Measurements from ENCODE around the gene RBM17. TPM values are rescaled to one million over a fixed set of nuclear protein-coding genes. Genes with fewer than 3 reads are reported as not detected.

RBM17 gene
- total RNA-seq, 1 experiment from 2014 or later, result 124 TPM

- no peak overlapping the region for H3K4ac ChIP-seq (ENCODE audit: low read depth, low read length)
- no peak for TF ChIP-seq CTCF (conservative IDR thresholded peaks at IDR 0.05)
- H2AK5ac ChIP-seq (ENCODE audit: insufficient read length, low read length), result no peak overlapping the region
- H3K18ac ChIP-seq (ENCODE audit: insufficient read length, low read depth, low read length), result no peak overlapping the region
- no peak overlapping the region for H2BK20ac ChIP-seq (ENCODE audit: low read depth, low read length, poor library complexity, severe bottlenecking)
- no CpG with 5 or more reads among the region's 4 CpGs for WGBS (ENCODE audit: extremely low coverage, insufficient read length, low lambda C conversion rate)
- H4K20me1 ChIP-seq (ENCODE audit: control insufficient read depth, insufficient read depth, insufficient read length), result no peaks in the 10 kb centered on the region
- no peak overlapping the region for H2BK12ac ChIP-seq (ENCODE audit: insufficient read length, low read depth, low read length)
- no peak overlapping the region for H3K56ac ChIP-seq (ENCODE audit: insufficient read length, low read depth, low read length)
- H3K27ac ChIP-seq (ENCODE audit: insufficient read length, low read depth, low read length), result no peak overlapping the region
- no peaks in the 10 kb centered on the region for H3K4me1 ChIP-seq (ENCODE audit: insufficient read depth, low read length)
- H3K9me3 Mint-ChIP-seq, result peaks cover 0 to 3% of the 10 kb centered on the region in 2 experiments; a peak in 3 of 5 replicates
- no peaks in the 10 kb centered on the region for H3K79me2 ChIP-seq (ENCODE audit: insufficient read depth, low read length)
- H3K27me3 Mint-ChIP-seq (ENCODE audit: low read depth), result no peaks in the 10 kb centered on the region
- H2BK5ac ChIP-seq (ENCODE audit: insufficient read length, low read length), result no peak overlapping the region
- H3K4me3 Mint-ChIP-seq, result no peak overlapping the region
- H2AFZ ChIP-seq (ENCODE audit: low read length), result no peak overlapping the region
- H3T11ph ChIP-seq (ENCODE audit: low read length), result no peak overlapping the region
- H3K4me1 Mint-ChIP-seq, result peaks cover 4 to 6% of the 10 kb centered on the region in 2 experiments
- H3K9me3 ChIP-seq (ENCODE audit: control insufficient read depth, low read depth, low read length), result no peaks in the 10 kb centered on the region
- H2BK15ac ChIP-seq (ENCODE audit: low read depth, low read length), result no peak overlapping the region
- no peak overlapping the region for H4K91ac ChIP-seq (ENCODE audit: insufficient read length, low read depth, low read length)
- H3K4me2 ChIP-seq (ENCODE audit: insufficient read depth, insufficient read length, low read length), result no peak overlapping the region
- H3K23ac ChIP-seq (ENCODE audit: insufficient read length, low read depth, low read length), result no peak overlapping the region
- H3K23me2 ChIP-seq (ENCODE audit: insufficient read length, low read depth, low read length, poor library complexity, severe bottlenecking), result no peaks in the 10 kb centered on the region
- H3K79me1 ChIP-seq (ENCODE audit: insufficient read depth, low read depth, low read length, poor library complexity, severe bottlenecking), result no peaks in the 10 kb centered on the region
- no peak overlapping the region for H3K14ac ChIP-seq (ENCODE audit: insufficient read depth, low read length)
- DNase-seq, result no peak
- no peak overlapping the region for H4K5ac ChIP-seq (ENCODE audit: insufficient read length, low read depth, low read length)
- H4K8ac ChIP-seq (replicated peaks; ENCODE audit: insufficient read length, low read depth, low read length), result no peak overlapping the region
- H3K27me3 ChIP-seq (ENCODE audit: insufficient read depth, low read length), result no peaks in the 10 kb centered on the region; the same call in none of the 2 replicates
- H3K9ac ChIP-seq (ENCODE audit: extremely low read depth, insufficient read length, low read length), result no peak overlapping the region
- no peak overlapping the region for H2BK120ac ChIP-seq (ENCODE audit: low read depth, low read length, poor library complexity, severe bottlenecking)
- no peaks in the 10 kb centered on the region; a peak in 1 of 7 replicates for H3K36me3 Mint-ChIP-seq (ENCODE audit: insufficient read depth in 1 of 3, low read depth in 3 of 3)
- no peak overlapping the region for H3K27ac Mint-ChIP-seq
Observed at GRCh38 chr10:6065835-6066234, 23.0 kb upstream of the RBM17 start.
